Panc1 (cell line): Measurements from ENCODE around the gene DPM2. TPM values are rescaled to one million over a fixed set of nuclear protein-coding genes. Genes with fewer than 3 reads are reported as not detected.

Source experiments
- ATAC-seq: fragments of 200-7000 bp; cut with Tn5 transposase; 2 replicates; pipeline ENCODE4 v1.9.1; 2020; ENCODE audit warnings: mild to moderate bottlenecking, moderate library complexity
- BruUV-seq: library from RNA; stranded (reverse); fragments of 400-500 nt; replicated peaks from 2 replicates; lab custom pipeline; 2021; lab: Mats Ljungman, UMichigan
- CTCF ChIA-PET: fragments of 300-600 bp; sonication (Branson Sonifier 250); formaldehyde crosslinking; loops from one replicate; lab custom pipeline; 2022; ENCODE audit warnings: antibody characterized with exemption; lab: Charles Lee
- POLR2A ChIA-PET: fragments of 300-600 bp; sonication (Branson Sonifier 250); formaldehyde crosslinking; loops from one replicate; lab custom pipeline; 2022; ENCODE audit warnings: antibody characterized with exemption; lab: Charles Lee
- DNase-seq: peaks from one replicate; pipeline ENCODE4 v3.0.0-alpha.2; 2010; ENCODE audit warnings: low read depth, low spot score
- H3K27ac ChIP-seq: 2 replicates; pipeline ENCODE4 v1.5.1; 2011; ENCODE audit warnings: mild to moderate bottlenecking, low read length, inconsistent platforms
- H3K27me3 ChIP-seq: fragments of 200-500 bp; sonication (Bioruptor generic); 2 replicates; pipeline ENCODE4 v1.6.0; 2014; ENCODE audit warnings: low read length, inconsistent platforms; ENCODE audit not compliant: control insufficient read depth, insufficient read depth
- H3K36me3 ChIP-seq: fragments of 200-500 bp; sonication (Bioruptor generic); 2 replicates; pipeline ENCODE4 v1.5.1; 2014; ENCODE audit warnings: inconsistent platforms, mild to moderate bottlenecking, low read length, moderate library complexity; ENCODE audit not compliant: control insufficient read depth, insufficient read depth
- H3K4me1 ChIP-seq: 2 replicates; pipeline ENCODE4 v1.5.1; 2011; ENCODE audit warnings: inconsistent platforms, mild to moderate bottlenecking, low read length, moderate library complexity; ENCODE audit not compliant: control insufficient read depth, insufficient read depth
- H3K4me3 ChIP-seq, 2 experiments: 2 replicates each; pipeline ENCODE4 v1.5.1; 2011 to 2012; ENCODE audit warnings: low read depth in 2 of 2, low read length in 2 of 2, mild to moderate bottlenecking in 2 of 2, inconsistent platforms in 1 of 2, moderate library complexity in 1 of 2
- H3K9me3 ChIP-seq: fragments of 200-500 bp; sonication (Bioruptor generic); 2 replicates; pipeline ENCODE4 v1.5.1; 2014; ENCODE audit warnings: low read depth, mild to moderate bottlenecking, inconsistent platforms, low read length, moderate library complexity; ENCODE audit not compliant: control insufficient read depth, insufficient read depth
- CTCF ChIP-seq: fragments of 450-650 bp; IDR thresholded peaks from 2 replicates; pipeline ENCODE4 v1.5.1; 2017; ENCODE audit warnings: mild to moderate bottlenecking
- POLR2AphosphoS5 ChIP-seq: IDR thresholded peaks from 2 replicates; pipeline ENCODE4 v1.6.1; 2012; ENCODE audit warnings: mild to moderate bottlenecking, low read depth, low read length, moderate library complexity
- REST ChIP-seq, 2 experiments: IDR thresholded peaks; 2 replicates each; pipeline ENCODE4 v1.6.1; 2011 to 2012; ENCODE audit warnings: low read depth in 2 of 2, control low read depth in 1 of 2, low read length in 1 of 2, mild to moderate bottlenecking in 1 of 2, moderate library complexity in 1 of 2; ENCODE audit not compliant: insufficient read depth in 1 of 2
- SIN3A ChIP-seq: IDR thresholded peaks from 2 replicates; pipeline ENCODE4 v1.6.1; 2012; ENCODE audit warnings: low read depth, mild to moderate bottlenecking, low read length, moderate library complexity, borderline replicate concordance; ENCODE audit not compliant: insufficient read depth
- TCF7L2 ChIP-seq: IDR thresholded peaks from 2 replicates; pipeline ENCODE4 v1.6.1; 2011; ENCODE audit warnings: mild to moderate bottlenecking, low read depth, low read length, inconsistent platforms
- in situ Hi-C: cut with HindIII; loops from 2 replicates; pipeline ENCODE4 v1.10.0; 2016; ENCODE audit warnings: low sequenced_read_pairs, low pct_unique_long_range_greater_than_20kb
- intact Hi-C: fragments of 100-400 bp; cut with micrococcal nuclease; formaldehyde crosslinking; loops from one replicate; pipeline ENCODE4 v1.10.0; 2022; ENCODE audit not compliant: unreplicated experiment
- total RNA-seq: library from RNA; stranded (reverse); gene quantifications from one replicate; pipeline ENCODE4 v1.2.1, GENCODE V29; 2021; ENCODE audit not compliant: unreplicated experiment

Gene DPM2
- total RNA-seq, 1 experiment from 2014 or later = 58.7 TPM

DNA sequence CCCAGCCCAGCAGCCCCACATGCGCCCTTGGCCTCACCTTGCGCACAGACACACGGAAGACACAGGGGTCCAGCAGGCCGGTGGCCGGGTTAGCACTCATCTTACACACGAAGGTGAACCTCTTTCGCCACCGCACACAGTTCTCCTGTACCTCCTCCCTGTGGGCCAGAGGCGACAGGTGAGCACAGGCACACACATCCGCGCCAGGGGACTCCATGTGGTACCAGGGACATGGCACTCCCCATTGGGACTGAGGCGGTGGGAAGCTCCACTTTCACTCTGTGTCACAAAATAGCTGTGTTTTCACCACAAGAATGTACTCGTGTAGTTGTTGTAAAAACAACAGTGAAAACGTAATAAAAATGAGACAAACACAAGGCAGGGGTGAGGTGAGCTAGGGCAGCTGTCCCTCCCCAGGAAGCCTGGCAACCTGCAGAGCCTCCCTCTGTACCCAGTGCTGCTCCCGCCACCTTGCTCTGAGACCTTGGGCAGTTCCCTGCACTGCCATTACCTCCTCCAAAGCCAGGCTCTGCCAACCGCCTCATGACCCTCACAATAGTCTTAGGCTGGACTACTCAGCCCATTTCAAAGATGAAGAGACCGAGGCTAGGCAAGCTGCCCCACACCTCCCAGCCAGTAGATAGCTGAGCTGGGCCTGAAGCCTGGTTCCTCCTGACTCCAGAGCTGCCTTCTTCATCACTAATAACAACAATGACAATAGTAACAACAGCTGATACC is 16.3 kb upstream of the DPM2 start:
- ATAC-seq = no peak
- CTCF ChIA-PET = no interaction called here
- no peaks in the 10 kb centered on the region for H3K36me3 ChIP-seq
- no peaks in the 10 kb centered on the region for H3K27me3 ChIP-seq
- peak overlapping the region; percentile 85 for H3K27ac ChIP-seq
- in situ Hi-C loops (no loop called here), intact Hi-C loops (no loop called here)
- no peak overlapping the region for H3K4me3 ChIP-seq
- POLR2A ChIA-PET = no interaction called here
- TF ChIP-seq REST (IDR thresholded peaks at IDR 0.05; ENCODE audit: insufficient read depth in 1 of 2, low read depth in 2 of 2, low read length in 1 of 2) (no peak), POLR2AphosphoS5 (no peak; the same call in 1 of the 2 replicates), SIN3A (no peak), CTCF (no peak), TCF7L2 (no peak)
- BruUV-seq = no TSS peak
- H3K9me3 ChIP-seq = no peaks in the 10 kb centered on the region
- no peak for DNase-seq
- peaks cover 87% of the 10 kb centered on the region for H3K4me1 ChIP-seq

- Histone ChIP-seq H3K4me3 (no peak overlapping the region), H3K36me3 (no peaks in the 10 kb centered on the region), H3K9me3 (no peaks in the 10 kb centered on the region), H3K27me3 (no peaks in the 10 kb centered on the region), H3K4me1 (peaks cover 94% of the 10 kb centered on the region), H3K27ac (peak overlapping the region; percentile 85)
- POLR2A ChIA-PET = interaction anchor here (0.7 kb wide), 1 partner anchor 81 kb away, joined by 4 read pairs; no protein-coding TSS in a partner anchor
- DNase-seq = no peak
- ATAC-seq = no peak
- BruUV-seq = no TSS peak
- in situ Hi-C loops = no loop called here
- intact Hi-C loops = no loop called here
- CTCF ChIA-PET = no interaction called here
- TF ChIP-seq POLR2AphosphoS5 (no peak), CTCF (no peak), SIN3A (no peak), TCF7L2 (no peak), REST (IDR thresholded peaks at IDR 0.05; ENCODE audit: insufficient read depth in 1 of 2, low read depth in 2 of 2, low read length in 1 of 2) (no peak)
Observed at GRCh38 chr9:127953154-127953553, 15.5 kb upstream of the DPM2 start.
